NT2/D1 (cell line): ENCODE data around the gene TRIOBP.

Experiments used
- SUZ12 ChIP-seq: IDR thresholded peaks from 2 replicates; pipeline ENCODE4 v1.6.1; 2011; ENCODE audit not compliant: insufficient read length, insufficient read depth; ENCODE audit errors: extremely low read depth
- ZNF274 ChIP-seq: IDR thresholded peaks from 2 replicates; pipeline ENCODE4 v1.6.1; 2011; ENCODE audit warnings: mild to moderate bottlenecking, low read depth, low read length

DNA sequence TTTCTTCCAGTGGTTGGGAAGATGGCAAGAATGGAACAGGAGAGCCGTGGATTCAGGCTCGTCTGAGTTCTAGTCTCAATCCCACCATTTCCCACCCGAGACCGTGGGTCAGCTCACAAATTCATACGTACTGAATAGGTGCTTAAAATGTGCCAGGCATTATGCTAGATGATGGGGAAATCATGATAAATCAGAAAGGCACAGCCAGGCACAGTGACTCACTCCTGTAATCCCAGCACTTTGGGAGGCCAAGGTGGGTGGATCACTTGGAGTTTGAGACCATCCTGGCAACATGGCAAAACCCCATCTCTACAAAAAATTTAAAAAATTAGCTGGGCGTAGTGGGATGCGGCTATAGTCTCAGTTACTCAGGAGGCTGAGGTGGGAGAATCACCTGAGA is 7.1 kb downstream of the TRIOBP start:
- TF ChIP-seq SUZ12 (no peak), ZNF274 (no peak)
